C1 segment of cervical spinal cord (tissue), 14 donors: ENCODE results near the gene ATL2.

Source experiments
- DNase-seq, 14 donors: peaks; one replicate each; lab custom pipeline; 2025; lab: John Stamatoyannopoulos, UW

Gene ATL2

DNA sequence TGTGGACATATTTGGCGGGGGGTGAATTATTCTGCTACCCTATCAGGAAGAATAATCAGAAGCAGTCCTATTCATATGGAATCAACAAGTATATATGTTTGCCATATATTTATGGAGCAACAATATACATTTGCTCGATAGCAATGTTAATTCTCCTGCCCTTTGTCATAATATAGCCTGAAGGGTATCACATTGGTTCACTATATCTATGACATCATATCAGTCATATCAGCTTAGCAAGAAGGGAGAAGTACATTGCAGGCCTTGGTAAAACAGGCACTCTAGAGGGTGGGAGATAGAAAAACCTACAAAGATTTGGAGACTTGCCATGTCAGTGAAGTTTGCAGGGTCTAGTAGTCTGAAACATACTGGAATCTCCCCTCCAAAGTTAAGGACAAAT lies 128.4 kb downstream of the ATL2 start:
- DNase-seq: no peak

DNA sequence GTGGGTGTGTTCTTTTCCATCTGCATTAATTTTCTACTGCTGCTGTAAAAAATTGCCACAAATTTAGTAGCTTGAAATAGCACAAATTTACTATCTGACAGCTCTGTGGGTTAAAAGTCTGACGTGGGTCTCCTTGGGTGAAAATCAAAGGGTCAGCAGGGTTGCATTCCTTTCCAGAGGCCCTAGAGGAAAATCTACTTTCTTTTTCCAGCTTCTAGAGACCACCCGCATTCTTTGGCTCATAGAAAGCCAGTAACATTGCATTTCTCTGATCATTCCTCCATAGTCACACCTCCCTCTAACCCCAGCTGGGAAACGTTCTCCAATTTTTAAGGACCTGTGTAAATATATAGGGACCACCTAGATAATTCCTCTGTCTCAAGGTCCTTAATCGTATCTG lies 128.8 kb downstream of the ATL2 start:
- no peak for DNase-seq

DNA sequence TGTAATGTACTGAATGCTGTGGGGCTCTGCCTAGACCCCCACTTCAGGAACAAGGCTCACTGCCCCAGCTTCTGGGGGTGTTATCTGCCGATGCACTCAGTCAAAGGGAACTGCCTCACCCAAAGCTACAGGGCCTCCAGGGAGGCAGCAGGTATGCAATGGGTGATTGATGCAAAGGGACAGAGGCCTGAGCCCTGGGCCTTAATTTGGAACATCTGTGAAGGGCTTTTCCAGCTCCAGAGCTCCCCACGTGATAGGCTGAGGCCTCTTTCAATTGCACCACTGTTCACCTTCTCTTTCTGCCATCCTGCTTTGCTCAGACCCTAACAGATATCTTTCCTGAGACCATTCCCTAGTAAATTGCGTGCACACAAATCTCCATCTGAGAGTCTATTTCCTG lies 131.0 kb downstream of the ATL2 start:
- DNase-seq: no peak

DNA sequence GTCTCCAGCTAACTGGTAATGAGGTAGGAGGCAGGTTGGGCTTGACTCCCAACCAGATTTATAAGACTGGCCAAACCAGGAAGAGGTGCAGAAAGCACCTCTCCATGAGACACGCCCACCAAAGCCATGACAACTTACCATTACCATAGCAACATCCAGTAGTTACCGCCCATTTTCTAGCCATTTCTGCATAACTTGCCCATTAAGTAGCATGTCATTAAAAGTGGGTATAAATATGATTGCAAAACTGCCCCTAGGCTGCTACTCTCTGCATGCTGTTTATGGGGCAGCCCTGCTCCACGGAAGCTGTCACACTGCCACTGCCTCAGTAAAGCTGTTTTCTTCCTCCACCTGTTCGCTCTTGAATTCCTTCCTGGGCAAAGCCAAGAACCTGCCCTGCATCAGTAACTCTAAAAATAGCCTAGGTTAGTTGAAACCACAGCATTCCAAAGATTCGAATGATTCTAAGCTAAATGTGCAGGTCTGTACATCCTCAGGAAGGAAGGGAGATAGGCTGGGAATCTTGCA lies 131.9 kb downstream of the ATL2 start:
- peak in 1 of 14 donors; percentile 18 for DNase-seq

DNA sequence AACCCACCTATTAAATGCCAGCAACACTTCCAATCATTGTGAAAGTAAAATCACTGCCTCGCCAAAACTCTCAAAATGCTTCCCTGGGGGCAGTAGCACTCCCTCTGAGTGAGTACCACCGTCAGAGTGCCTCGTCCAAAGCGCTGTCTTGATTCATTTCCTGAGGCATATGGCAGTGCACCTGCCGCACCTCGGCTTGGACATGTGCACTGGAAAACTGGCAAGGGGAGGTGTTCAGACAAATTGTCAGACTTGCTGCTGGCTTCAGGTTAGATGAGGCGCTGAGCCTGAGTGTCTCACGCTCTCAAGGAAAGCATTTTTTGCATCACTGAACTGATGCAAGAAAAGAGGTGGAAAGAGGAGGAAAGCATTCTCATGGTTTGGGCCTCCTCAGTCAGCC lies 132.8 kb downstream of the ATL2 start:
- peak in 2 of 14 donors; percentile 13 to 68 for DNase-seq
